NCI-H2196 (cell line): ENCODE measurements around the gene DTX2.
"Not testable (repeated sequence)": the region's sequence is repeated elsewhere in the genome, so short reads cannot be mapped to it uniquely, and the experiment has no call there.

Source experiments
- DNase-seq: peaks from one replicate; lab custom pipeline; 2025; ENCODE audit not compliant: unreplicated experiment; lab: John Stamatoyannopoulos, UW

DTX2 gene

DNA sequence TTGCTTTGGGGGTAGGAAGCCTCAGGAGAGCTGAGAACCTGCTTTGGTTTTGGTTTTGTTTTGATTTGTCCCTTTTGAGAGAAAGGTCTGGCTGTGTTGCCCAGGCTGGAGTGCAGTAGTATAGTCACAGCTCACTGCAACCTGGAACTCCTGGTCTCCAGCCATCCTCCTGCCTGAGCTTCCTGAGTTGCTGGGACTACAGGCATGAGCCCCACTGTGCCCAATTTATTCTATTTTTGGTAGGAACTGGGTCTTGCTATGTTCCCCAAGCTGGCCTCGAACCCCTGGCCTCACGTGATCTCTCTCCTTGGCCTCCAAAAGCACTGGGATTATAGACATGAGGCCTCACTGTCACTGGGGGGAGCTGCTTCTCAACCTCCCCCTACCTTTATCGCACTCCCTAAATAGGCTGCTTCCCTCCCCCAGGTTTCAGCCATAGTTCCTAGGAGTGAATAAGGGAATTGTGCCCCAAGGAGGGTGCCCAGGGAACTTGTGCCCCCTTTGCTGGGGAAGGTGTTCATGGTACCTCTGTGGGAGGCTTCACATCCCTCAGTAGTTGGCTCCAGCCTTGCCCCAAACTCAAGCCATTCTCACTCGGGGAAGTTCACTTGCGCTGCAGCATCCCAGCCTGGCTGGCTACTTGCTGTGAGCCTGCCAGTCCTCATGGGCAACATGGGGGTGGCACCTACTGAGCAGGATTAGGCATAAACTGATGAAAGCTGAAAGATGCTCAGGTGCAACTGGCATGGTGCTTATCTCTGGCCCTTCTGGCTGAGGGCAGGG is 18.7 kb upstream of the DTX2 start:
- not testable (repeated sequence) for DNase-seq

GRCh38 chr7:76443846-76444245 is 17.7 kb upstream of the DTX2 start:
- not testable (repeated sequence) for DNase-seq

GRCh38 chr7:76445577-76446008 is 15.9 kb upstream of the DTX2 start:
- DNase-seq = peak; percentile 37

GRCh38 chr7:76457017-76457416 is 4.5 kb upstream of the DTX2 start:
- DNase-seq = not testable (repeated sequence)

GRCh38 chr7:76458504-76458903 is 3.0 kb upstream of the DTX2 start:
- DNase-seq = not testable (repeated sequence)

GRCh38 chr7:76460767-76461166 is 742 bp upstream of the DTX2 start:
- DNase-seq = not testable (repeated sequence)

- DNase-seq = not testable (repeated sequence)
Measured at GRCh38 chr7:76462271-76462882, 868 bp downstream of the DTX2 start.

- DNase-seq = not testable (repeated sequence)
Measured at GRCh38 chr7:76464959-76465358, 3.5 kb downstream of the DTX2 start.

DNA sequence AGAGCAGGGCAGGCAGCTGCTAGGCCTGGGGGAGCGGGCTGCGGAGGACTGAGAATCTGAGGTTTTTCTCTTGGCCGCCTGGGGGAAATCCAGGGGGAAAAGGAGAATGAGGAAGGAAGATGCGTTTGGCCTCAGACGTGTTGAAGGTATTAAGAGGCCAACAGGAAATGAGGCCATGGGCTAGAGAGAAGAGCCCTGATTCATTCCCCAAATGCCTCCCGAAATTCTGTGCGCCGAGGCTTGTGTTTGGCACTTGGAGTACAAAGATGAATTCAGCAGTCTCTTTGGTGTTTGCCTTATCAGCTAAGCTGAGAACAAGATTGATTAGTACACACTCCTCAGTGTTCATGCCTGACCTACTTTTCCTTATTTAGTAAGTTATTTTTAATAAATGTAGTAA is 4.4 kb downstream of the DTX2 start:
- not testable (repeated sequence) for DNase-seq

GRCh38 chr7:76467743-76468404 is 6.4 kb downstream of the DTX2 start:
- peak; percentile 49 for DNase-seq

- DNase-seq = not testable (repeated sequence)
Measured at GRCh38 chr7:76471556-76472221, 10.2 kb downstream of the DTX2 start.

DNA sequence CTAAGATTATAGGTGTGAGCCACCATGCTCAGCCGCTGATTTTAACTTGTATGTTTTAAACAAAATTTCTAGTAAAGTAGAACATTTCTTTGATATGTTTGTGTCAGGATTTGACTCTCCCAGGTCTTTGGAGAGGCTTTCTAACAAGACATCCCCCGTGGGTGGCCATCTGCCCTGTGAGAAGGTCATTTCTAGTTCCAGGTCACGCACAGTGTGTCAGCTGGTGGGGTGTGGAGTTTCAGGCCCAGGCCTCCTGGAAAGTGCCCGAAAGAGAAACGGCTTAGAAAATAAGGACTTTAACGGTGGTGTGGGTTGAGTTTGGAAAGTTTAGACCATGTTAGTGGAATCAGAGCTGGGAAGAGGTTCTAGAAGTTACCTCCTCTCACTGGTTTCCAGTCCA is 11.6 kb downstream of the DTX2 start:
- not testable (repeated sequence) for DNase-seq

GRCh38 chr7:76476280-76476679 is 14.8 kb downstream of the DTX2 start:
- DNase-seq = not testable (repeated sequence)

DNA sequence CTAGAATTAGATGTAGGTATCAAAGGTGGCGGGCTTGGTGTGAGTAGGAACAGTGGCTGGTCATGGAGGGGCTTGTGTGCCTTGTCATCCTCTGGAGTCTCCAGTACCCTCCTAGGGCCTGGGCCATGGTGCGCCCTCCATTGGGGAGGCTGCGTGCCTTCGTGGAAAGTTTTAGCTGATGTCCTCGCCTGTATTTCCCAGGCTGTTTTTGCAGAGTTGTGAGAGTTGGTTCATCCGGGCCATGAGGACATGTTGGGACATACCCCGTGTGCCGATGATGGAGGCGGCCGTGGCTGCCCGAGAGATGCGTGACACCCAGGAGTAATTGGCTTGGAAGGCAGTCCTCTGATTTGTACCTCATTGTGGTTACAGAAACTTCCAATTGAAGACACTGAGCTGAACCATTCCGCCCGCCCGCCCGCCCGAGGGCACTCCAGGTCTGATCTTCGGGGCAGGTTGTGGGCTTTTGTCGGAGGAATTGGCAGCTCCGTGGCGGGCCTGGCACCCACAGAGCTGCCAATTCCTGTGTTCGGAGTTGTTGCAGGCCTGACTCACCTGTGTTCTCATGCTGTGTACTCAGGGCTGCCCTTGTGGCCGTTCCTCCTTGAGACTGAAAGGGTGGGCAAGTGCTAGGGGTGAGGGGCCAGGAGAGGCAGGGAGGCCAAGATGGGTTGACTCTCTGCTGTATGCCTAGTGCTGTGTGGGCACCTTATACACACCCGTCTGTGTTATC is 15.4 kb downstream of the DTX2 start:
- DNase-seq = not testable (repeated sequence)

DNA sequence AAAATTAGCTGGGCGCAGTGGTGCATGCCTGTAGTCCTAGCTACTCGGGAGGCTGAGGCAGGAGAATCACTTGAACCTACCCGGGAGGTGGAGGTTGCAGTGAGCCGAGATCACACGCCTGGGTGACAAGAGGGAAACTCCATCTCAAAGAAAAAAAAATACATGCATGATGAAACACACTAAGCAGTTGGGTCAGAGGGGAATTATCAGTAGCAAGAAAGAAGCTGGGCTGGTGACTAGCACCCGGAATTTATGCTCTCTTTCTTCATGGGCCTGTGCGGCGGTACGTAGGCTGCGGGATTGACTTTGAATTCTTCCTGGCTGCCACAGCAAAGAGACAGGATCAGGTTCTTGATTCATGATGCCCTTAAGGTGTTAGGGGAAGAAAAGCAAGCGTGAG is 18.1 kb downstream of the DTX2 start:
- DNase-seq = not testable (repeated sequence)

GRCh38 chr7:76480403-76481253 is 19.1 kb downstream of the DTX2 start:
- not testable (repeated sequence) for DNase-seq

- not testable (repeated sequence) for DNase-seq
Measured at GRCh38 chr7:76482660-76483059, 21.2 kb downstream of the DTX2 start.

DNA sequence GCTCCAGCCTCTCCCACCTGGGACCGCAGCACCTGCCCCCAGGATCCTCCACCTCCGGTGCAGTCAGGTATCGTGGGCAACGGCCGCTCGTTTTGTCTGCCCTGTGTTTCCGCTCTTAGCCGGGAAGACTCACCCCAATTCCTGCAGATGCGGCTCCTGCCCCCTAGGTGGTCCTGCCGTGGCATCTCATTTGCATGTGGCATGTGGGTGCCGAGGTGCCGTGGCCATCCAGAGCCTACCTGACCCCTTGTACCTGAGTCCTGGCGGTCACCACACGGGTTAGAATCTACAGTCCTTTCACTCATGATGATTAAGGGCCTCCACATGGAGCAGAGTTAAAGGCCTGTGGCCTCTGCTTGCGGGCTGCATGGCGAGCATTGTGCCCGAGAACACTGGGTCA is 21.6 kb downstream of the DTX2 start:
- DNase-seq = not testable (repeated sequence)

DNA sequence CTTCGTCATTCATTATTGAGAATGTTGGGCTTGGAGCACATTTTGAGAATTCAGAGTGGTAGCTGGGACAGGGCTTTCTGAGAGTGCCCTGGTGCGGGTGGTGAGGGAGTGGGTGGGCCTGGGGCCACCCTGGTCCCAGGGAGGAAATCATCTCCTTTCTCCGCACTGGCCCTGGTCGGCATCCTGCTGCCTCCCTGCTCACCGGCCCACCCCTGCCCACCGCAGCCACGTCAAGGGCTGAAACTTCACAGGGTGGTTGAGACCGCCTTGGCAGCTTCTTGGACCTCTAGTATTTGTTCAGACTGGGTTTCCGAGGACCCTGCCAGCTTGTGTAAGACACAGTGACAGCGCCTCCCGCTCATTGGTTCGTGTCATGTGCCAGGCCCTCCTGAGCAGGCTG is 22.9 kb downstream of the DTX2 start:
- not testable (repeated sequence) for DNase-seq
